Body of pancreas (tissue), 4 donors: Measurements from ENCODE around the gene SEL1L3. TPM values are rescaled to one million over a fixed set of nuclear protein-coding genes. Genes with fewer than 3 reads are reported as not detected.

Experiments used
- ATAC-seq: fragments of 150-250 bp; one replicate; pipeline ENCODE4 v1.9.1; 2016
- DNase-seq, 4 donors: peaks; one replicate each; pipeline ENCODE4 v3.0.0-alpha.2; 2019
- H3K27ac ChIP-seq, 4 donors: fragments of 200-600 bp; sonication (generic); 1 replicate in 3 of 4; 2 replicates in 1 of 4; pipeline versions ENCODE4 v1.5.1 to v1.6.1; 2016 to 2019; ENCODE audit warnings: mild to moderate bottlenecking in 1 of 4, mixed read lengths in 1 of 4, moderate library complexity in 1 of 4
- H3K27me3 ChIP-seq, 2 donors: fragments of 200-600 bp; sonication (generic); one replicate each; pipeline ENCODE4 v1.6.0; 2016; ENCODE audit warnings: mild to moderate bottlenecking in 1 of 2
- H3K36me3 ChIP-seq, 2 donors: fragments of 200-600 bp; sonication (generic); replicated peaks in 1 of 2; 2 replicates each; pipeline ENCODE4 v1.5.1; 2016; ENCODE audit warnings: low read depth in 2 of 2; ENCODE audit not compliant: insufficient read depth in 1 of 2
- H3K4me1 ChIP-seq: fragments of 200-600 bp; sonication (generic); one replicate; pipeline ENCODE4 v1.6.0; 2016
- H3K4me3 ChIP-seq, 2 donors: fragments of 200-600 bp; sonication (generic); 1 replicate in 1 of 2; 2 replicates in 1 of 2; pipeline ENCODE4 v1.5.1; 2016 to 2019
- H3K9me3 ChIP-seq, 3 donors: fragments of 200-600 bp; sonication (generic); 1 replicate in 2 of 3; 2 replicates in 1 of 3; pipeline ENCODE4 v1.5.1; 2016
- POLR2A ChIP-seq, 3 donors: fragments of 450-650 bp; IDR thresholded peaks; one replicate each; pipeline ENCODE4 v1.6.1; 2016; ENCODE audit warnings: antibody characterized with exemption in 3 of 3, mild to moderate bottlenecking in 2 of 3
- WGBS, 2 donors: methylation state at CpG; one replicate each; pipeline ENCODE4 v1.1.5; 2017; 5-methylcytosine and 5-hydroxymethylcytosine counted together
- intact Hi-C: fragments of 100-400 bp; cut with DNase I; formaldehyde crosslinking; loops from one replicate; pipeline ENCODE4 v1.15.1; 2023
- total RNA-seq, 2 donors: library from RNA; depleted of rRNA; stranded (reverse); fragments of >200 nt; gene quantifications; one replicate each; pipeline ENCODE4 v1.1.0, GENCODE V29; 2016
- TF ChIP-seq, protein P1 (sequence below), 7 experiments: fragments of 450-650 bp in 4 of 7; fragments of 200-600 bp in 3 of 7; sonication (generic) in 3 of 7; IDR thresholded peaks; one replicate each; pipeline ENCODE4 v1.5.1; 2016 to 2019; ENCODE audit warnings: antibody characterized with exemption in 7 of 7

The SEL1L3 gene
- total RNA-seq, 2 donors from 2014 or later = 32.3 to 64.1 TPM

- WGBS, 2 donors = 30 to 44% methylated on average over 5 of the region's 5 CpGs
- peak overlapping the region in 1 of 4 donors; percentile 1 for H3K27ac ChIP-seq
- intact Hi-C loops = no loop called here
- H3K27me3 ChIP-seq = no peaks in the 10 kb centered on the region
- no peak overlapping the region for H3K4me3 ChIP-seq
- no peaks in the 10 kb centered on the region for H3K36me3 ChIP-seq
- no peak for TF ChIP-seq POLR2A (IDR thresholded peaks at IDR 0.05)
- TF ChIP-seq, protein P1, sequence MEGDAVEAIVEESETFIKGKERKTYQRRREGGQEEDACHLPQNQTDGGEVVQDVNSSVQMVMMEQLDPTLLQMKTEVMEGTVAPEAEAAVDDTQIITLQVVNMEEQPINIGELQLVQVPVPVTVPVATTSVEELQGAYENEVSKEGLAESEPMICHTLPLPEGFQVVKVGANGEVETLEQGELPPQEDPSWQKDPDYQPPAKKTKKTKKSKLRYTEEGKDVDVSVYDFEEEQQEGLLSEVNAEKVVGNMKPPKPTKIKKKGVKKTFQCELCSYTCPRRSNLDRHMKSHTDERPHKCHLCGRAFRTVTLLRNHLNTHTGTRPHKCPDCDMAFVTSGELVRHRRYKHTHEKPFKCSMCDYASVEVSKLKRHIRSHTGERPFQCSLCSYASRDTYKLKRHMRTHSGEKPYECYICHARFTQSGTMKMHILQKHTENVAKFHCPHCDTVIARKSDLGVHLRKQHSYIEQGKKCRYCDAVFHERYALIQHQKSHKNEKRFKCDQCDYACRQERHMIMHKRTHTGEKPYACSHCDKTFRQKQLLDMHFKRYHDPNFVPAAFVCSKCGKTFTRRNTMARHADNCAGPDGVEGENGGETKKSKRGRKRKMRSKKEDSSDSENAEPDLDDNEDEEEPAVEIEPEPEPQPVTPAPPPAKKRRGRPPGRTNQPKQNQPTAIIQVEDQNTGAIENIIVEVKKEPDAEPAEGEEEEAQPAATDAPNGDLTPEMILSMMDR (IDR thresholded peaks at IDR 0.05) = no peak
- DNase-seq = no peak
- H3K4me1 ChIP-seq = peaks cover 12% of the 10 kb centered on the region
- H3K9me3 ChIP-seq = no peaks in the 10 kb centered on the region
- no peak for ATAC-seq
These were observed 28.2 kb downstream of the SEL1L3 start for GRCh38 chr4:25834411-25835107.

DNA sequence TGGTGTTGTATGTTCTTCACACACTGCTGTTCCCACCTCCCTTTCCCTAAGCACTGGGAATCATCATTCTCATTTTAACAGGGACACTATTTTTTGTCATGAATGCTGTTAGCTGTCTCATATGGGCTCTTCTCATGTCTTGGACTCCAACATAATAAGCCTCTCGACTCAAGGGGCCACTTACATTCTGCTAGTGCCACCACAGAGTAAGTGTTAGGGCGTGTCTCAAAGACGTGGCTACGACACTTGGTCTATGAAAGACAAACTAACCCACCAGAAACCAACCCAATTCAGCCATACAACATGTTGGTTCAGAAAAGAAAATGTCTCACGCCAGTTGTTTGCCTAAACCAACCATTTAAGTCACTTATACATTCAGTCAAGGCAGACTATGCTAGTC is 32.2 kb downstream of the SEL1L3 start:
- no peaks in the 10 kb centered on the region for H3K9me3 ChIP-seq
- ATAC-seq (no peak), DNase-seq (no peak)
- intact Hi-C loops = no loop called here
- H3K36me3 ChIP-seq = no peaks in the 10 kb centered on the region
- TF ChIP-seq, protein P1 (IDR thresholded peaks at IDR 0.05) = no peak
- no peak for TF ChIP-seq POLR2A (IDR thresholded peaks at IDR 0.05)
- 94 to 99% methylated on average over 5 of the region's 5 CpGs for WGBS, 2 donors
- no peak overlapping the region for H3K4me3 ChIP-seq
- H3K4me1 ChIP-seq = peaks cover 26% of the 10 kb centered on the region
- no peaks in the 10 kb centered on the region for H3K27me3 ChIP-seq
- no peak overlapping the region for H3K27ac ChIP-seq

DNA sequence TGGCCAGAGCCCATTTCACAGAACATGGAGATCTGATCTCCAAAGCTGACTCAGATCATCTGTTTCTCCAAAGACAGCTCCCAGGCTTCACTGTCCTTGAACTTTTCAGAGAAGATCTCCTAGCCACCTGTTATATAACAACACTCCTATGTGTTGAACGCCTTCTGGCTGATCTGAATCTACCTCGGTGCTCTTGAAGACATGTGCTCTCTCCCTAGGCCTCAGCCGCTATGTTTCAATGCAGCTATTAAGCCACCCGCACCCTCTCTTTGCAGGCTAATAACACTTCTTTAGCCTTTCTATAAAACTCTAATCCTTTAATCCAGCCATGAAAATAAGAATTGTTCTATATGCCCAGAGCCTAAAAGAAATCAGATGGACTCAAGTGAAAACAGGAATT is 34.9 kb downstream of the SEL1L3 start:
- ATAC-seq (no peak), DNase-seq (no peak)
- no peaks in the 10 kb centered on the region for H3K27me3 ChIP-seq
- intact Hi-C loops = no loop called here
- H3K9me3 ChIP-seq = no peaks in the 10 kb centered on the region
- H3K36me3 ChIP-seq = no peaks in the 10 kb centered on the region
- 89 to 91% methylated on average over 4 of the region's 4 CpGs for WGBS, 2 donors
- H3K27ac ChIP-seq = no peak overlapping the region
- no peak for TF ChIP-seq POLR2A (IDR thresholded peaks at IDR 0.05)
- TF ChIP-seq, protein P1 (IDR thresholded peaks at IDR 0.05) = no peak
- H3K4me1 ChIP-seq = peaks cover 14% of the 10 kb centered on the region
- H3K4me3 ChIP-seq = no peak overlapping the region

- no peaks in the 10 kb centered on the region for H3K9me3 ChIP-seq
- no peaks in the 10 kb centered on the region for H3K27me3 ChIP-seq
- TF ChIP-seq, protein P1 (IDR thresholded peaks at IDR 0.05) = no peak
- no peak for TF ChIP-seq POLR2A (IDR thresholded peaks at IDR 0.05)
- intact Hi-C loops = no loop called here
- peaks cover 14% of the 10 kb centered on the region for H3K4me1 ChIP-seq
- DNase-seq (no peak), ATAC-seq (no peak)
- 29 to 33% methylated on average over 4 of the region's 4 CpGs for WGBS, 2 donors
- H3K36me3 ChIP-seq = no peaks in the 10 kb centered on the region
- no peak overlapping the region for H3K4me3 ChIP-seq
- peak overlapping the region in 1 of 4 donors; percentile 12 for H3K27ac ChIP-seq
These were observed 35.4 kb downstream of the SEL1L3 start for GRCh38 chr4:25827373-25827772.
